HCT116 (cell line): ENCODE results near the gene OSGIN1. TPM values are rescaled to one million over a fixed set of nuclear protein-coding genes. Genes with fewer than 3 reads are reported as not detected.

ENCODE experiments used
- ATAC-seq: fragments of 200-7000 bp; cut with Tn5 transposase; 2 replicates; pipeline ENCODE4 v1.9.1; 2020; ENCODE audit warnings: mild to moderate bottlenecking, moderate library complexity
- BruUV-seq: library from RNA; stranded (reverse); fragments of 400-500 nt; replicated peaks from 2 replicates; lab custom pipeline; 2021; lab: Mats Ljungman, UMichigan
- CTCF ChIA-PET: fragments of 300-600 bp; sonication (Branson Sonifier 250); formaldehyde crosslinking; loops from one replicate; lab custom pipeline; 2021; ENCODE audit warnings: antibody characterized with exemption; lab: Charles Lee
- POLR2A ChIA-PET: fragments of 300-600, 350-600 bp; sonication (Branson Sonifier 250); formaldehyde crosslinking; loops from one replicate; lab custom pipeline; 2021; ENCODE audit warnings: antibody characterized with exemption; lab: Charles Lee
- RAD21 ChIA-PET, 2 experiments: fragments of 300-600 bp; sonication (Branson Sonifier 250); formaldehyde crosslinking; loops; one replicate each; lab custom pipeline; 2023; ENCODE audit warnings: low total read pairs in 2 of 2; ENCODE audit not compliant: uncharacterized antibody in 2 of 2, unreplicated experiment in 2 of 2, low non-redundant PET in 1 of 2; lab: Charles Lee
- DNase-seq: peaks from one replicate; pipeline ENCODE4 v3.0.0-alpha.2; 2010; ENCODE audit warnings: low read depth, low spot score
- H2AFZ ChIP-seq: fragments of 200-600 bp; shearing (Covaris generic), sonication (generic); 2 replicates; pipeline ENCODE4 v1.6.1; 2017; ENCODE audit warnings: low read depth, mixed run types, mixed read lengths, antibody characterized with exemption, low read length; ENCODE audit not compliant: poor library complexity, severe bottlenecking
- H3K27ac ChIP-seq: 2 replicates; pipeline ENCODE4 v1.5.1; 2012; ENCODE audit warnings: low read depth, low read length
- H3K27me3 ChIP-seq: fragments of 200-600 bp; sonication (generic); 2 replicates; pipeline ENCODE4 v1.6.1; 2016; ENCODE audit warnings: mixed run types, low read length, mixed read lengths; ENCODE audit not compliant: insufficient read depth
- H3K36me3 ChIP-seq, 2 experiments: fragments of 200-500 bp in 1 of 2; fragments of 200-600 bp in 1 of 2; sonication (Bioruptor generic) in 1 of 2; sonication (generic) in 1 of 2; 2 replicates each; pipeline versions ENCODE4 v1.5.1 to v1.6.1; 2014 to 2016; ENCODE audit warnings: low read length in 2 of 2, inconsistent platforms in 1 of 2, mixed read lengths in 1 of 2, mixed run types in 1 of 2; ENCODE audit not compliant: insufficient read depth in 2 of 2, control insufficient read depth in 1 of 2
- H3K4me1 ChIP-seq, 2 experiments: fragments of 200-600 bp in 1 of 2; sonication (generic) in 1 of 2; 2 replicates each; pipeline versions ENCODE4 v1.5.1 to v1.6.1; 2012 to 2017; ENCODE audit warnings: low read length in 2 of 2, inconsistent platforms in 1 of 2, mild to moderate bottlenecking in 1 of 2, mixed read lengths in 1 of 2, mixed run types in 1 of 2, moderate library complexity in 1 of 2; ENCODE audit not compliant: insufficient read depth in 2 of 2, control insufficient read depth in 1 of 2
- H3K4me2 ChIP-seq: fragments of 200-600 bp; sonication (generic); 2 replicates; pipeline ENCODE4 v1.6.1; 2017; ENCODE audit warnings: mixed run types, low read length, mixed read lengths
- H3K4me3 ChIP-seq, 2 experiments: fragments of 200-600 bp in 1 of 2; sonication (generic) in 1 of 2; replicated peaks in 1 of 2; 2 replicates each; pipeline ENCODE4 v1.5.1; 2011 to 2016; ENCODE audit warnings: low read length in 2 of 2, control low read depth in 1 of 2, low read depth in 1 of 2, mild to moderate bottlenecking in 1 of 2, mixed read lengths in 1 of 2, mixed run types in 1 of 2
- H3K79me2 ChIP-seq: fragments of 200-600 bp; sonication (generic); 2 replicates; pipeline ENCODE4 v1.6.1; 2017; ENCODE audit warnings: mild to moderate bottlenecking, mixed run types, low read length, moderate library complexity, mixed read lengths; ENCODE audit not compliant: insufficient read depth
- H3K9ac ChIP-seq: fragments of 200-600 bp; sonication (generic); 2 replicates; pipeline ENCODE4 v1.6.1; 2016; ENCODE audit warnings: low read length, mixed read lengths
- H3K9me2 ChIP-seq: fragments of 200-600 bp; sonication (generic), shearing (Covaris generic); 2 replicates; pipeline ENCODE4 v1.6.1; 2017; ENCODE audit warnings: mixed run types, mild to moderate bottlenecking, moderate library complexity; ENCODE audit not compliant: insufficient read depth
- H3K9me3 ChIP-seq, 2 experiments: fragments of 200-500 bp in 1 of 2; fragments of 200-600 bp in 1 of 2; sonication (Bioruptor generic) in 1 of 2; sonication (generic) in 1 of 2; 2 replicates each; pipeline ENCODE4 v1.6.1; 2014 to 2017; ENCODE audit warnings: low read length in 2 of 2, mixed read lengths in 2 of 2, inconsistent platforms in 1 of 2, low read depth in 1 of 2, mild to moderate bottlenecking in 1 of 2, mixed run types in 1 of 2, moderate library complexity in 1 of 2; ENCODE audit not compliant: control insufficient read depth in 1 of 2, insufficient read depth in 1 of 2
- H4K20me1 ChIP-seq: fragments of 200-600 bp; sonication (generic), shearing (Covaris generic); 2 replicates; pipeline ENCODE4 v1.6.1; 2017; ENCODE audit warnings: mixed run types, mild to moderate bottlenecking, moderate library complexity; ENCODE audit not compliant: insufficient read depth
- CEBPB ChIP-seq: IDR thresholded peaks from 2 replicates; pipeline ENCODE4 v1.6.1; 2012; ENCODE audit warnings: low read depth
- CTCF ChIP-seq, 3 experiments: fragments of 200-600 bp in 1 of 3; sonication (generic) in 1 of 3; IDR thresholded peaks in 2 of 3; conservative IDR thresholded peaks in 1 of 3; 2 replicates each; pipeline ENCODE4 v1.5.1; 2012 to 2017; ENCODE audit warnings: low read depth in 2 of 3, low read length in 2 of 3, antibody characterized with exemption in 1 of 3, borderline replicate concordance in 1 of 3, control low read depth in 1 of 3, mild to moderate bottlenecking in 1 of 3, mixed read lengths in 1 of 3, mixed run types in 1 of 3, moderate library complexity in 1 of 3; ENCODE audit not compliant: insufficient read depth in 1 of 3
- EGR1 ChIP-seq: IDR thresholded peaks from 2 replicates; pipeline ENCODE4 v1.6.1; 2012; ENCODE audit warnings: low read depth
- EZH2phosphoT487 ChIP-seq: fragments of 200-600 bp; IDR thresholded peaks from 2 replicates; pipeline ENCODE4 v1.6.1; 2018; ENCODE audit warnings: antibody characterized with exemption, borderline replicate concordance
- JUND ChIP-seq: IDR thresholded peaks from 2 replicates; pipeline ENCODE4 v1.6.1; 2012
- RAD21 ChIP-seq: IDR thresholded peaks from 2 replicates; pipeline ENCODE4 v1.6.1; 2012; ENCODE audit warnings: low read depth, mild to moderate bottlenecking
- REST ChIP-seq: IDR thresholded peaks from 2 replicates; pipeline ENCODE4 v1.6.1; 2012; ENCODE audit warnings: low read depth
- SP1 ChIP-seq: IDR thresholded peaks from 2 replicates; pipeline ENCODE4 v1.6.1; 2012; ENCODE audit warnings: low read depth
- YY1 ChIP-seq: IDR thresholded peaks from 2 replicates; pipeline ENCODE4 v1.6.1; 2011; ENCODE audit warnings: low read length, low read depth, moderate library complexity, mild to moderate bottlenecking; ENCODE audit not compliant: insufficient replicate concordance; ENCODE audit errors: extremely low read depth
- ZBTB33 ChIP-seq: IDR thresholded peaks from 2 replicates; pipeline ENCODE4 v1.6.1; 2011; ENCODE audit warnings: mild to moderate bottlenecking, low read length, moderate library complexity; ENCODE audit not compliant: insufficient replicate concordance; ENCODE audit errors: extremely low read depth
- intact Hi-C: fragments of 100-400 bp; cut with micrococcal nuclease; formaldehyde crosslinking; loops from 2 replicates; pipeline ENCODE4 v1.10.0; 2022
- total RNA-seq: library from RNA; stranded (reverse); gene quantifications from one replicate; pipeline ENCODE4 v1.2.1, GENCODE V29; 2021; ENCODE audit not compliant: unreplicated experiment

OSGIN1 gene
- total RNA-seq, 1 experiment from 2014 or later = 19.8 TPM

GRCh38 chr16:83971165-83972130 is 18.4 kb downstream of the OSGIN1 start:
- POLR2A ChIA-PET = no interaction called here
- CTCF ChIA-PET = interaction anchor here (1.5 to 2.4 kb wide), 2 partner anchors 43 to 94 kb away, joined by 5 to 8 read pairs; no protein-coding TSS in a partner anchor
- Histone ChIP-seq H3K27ac (no peak overlapping the region), H3K4me2 (no peak overlapping the region), H3K4me1 (no peaks in the 10 kb centered on the region), H3K9ac (no peak overlapping the region), H3K79me2 (no peaks in the 10 kb centered on the region), H2AFZ (no peak overlapping the region), H3K27me3 (no peaks in the 10 kb centered on the region), H3K36me3 (no peaks in the 10 kb centered on the region), H4K20me1 (no peaks in the 10 kb centered on the region), H3K4me3 (no peak overlapping the region), H3K9me2 (no peaks in the 10 kb centered on the region)
- no TSS peak for BruUV-seq
- intact Hi-C loops = no loop called here
- no peak for ATAC-seq
- TF ChIP-seq CEBPB = no peak
- no peak for TF ChIP-seq CTCF (IDR thresholded peaks at IDR 0.05 in 2 of 3, conservative IDR thresholded peaks at IDR 0.05 in 1 of 3; ENCODE audit: borderline replicate concordance in 1 of 3, insufficient read depth in 1 of 3, low read depth in 2 of 3, low read length in 2 of 3)
- no peak for TF ChIP-seq EGR1
- no peak for TF ChIP-seq JUND
- TF ChIP-seq YY1 = no peak
- TF ChIP-seq SP1 = no peak
- no peak for TF ChIP-seq EZH2phosphoT487
- TF ChIP-seq REST = no peak
- TF ChIP-seq ZBTB33 = no peak
- no peak for TF ChIP-seq RAD21
- TF ChIP-seq, all 23 proteins: peak for 0
- no peak for DNase-seq
- H3K9me3 ChIP-seq = no peaks in the 10 kb centered on the region
- RAD21 ChIA-PET = interaction anchor here in 1 of 2 experiments (0.6 kb wide), 1 partner anchor 79 kb away, joined by 6 read pairs; no protein-coding TSS in a partner anchor
